ENCODE results near the gene WNK2.
"Not testable (repeated sequence)": the region's sequence is repeated elsewhere in the genome, so short reads cannot be mapped to it uniquely, and the experiment has no call there.

Gene WNK2

DNA sequence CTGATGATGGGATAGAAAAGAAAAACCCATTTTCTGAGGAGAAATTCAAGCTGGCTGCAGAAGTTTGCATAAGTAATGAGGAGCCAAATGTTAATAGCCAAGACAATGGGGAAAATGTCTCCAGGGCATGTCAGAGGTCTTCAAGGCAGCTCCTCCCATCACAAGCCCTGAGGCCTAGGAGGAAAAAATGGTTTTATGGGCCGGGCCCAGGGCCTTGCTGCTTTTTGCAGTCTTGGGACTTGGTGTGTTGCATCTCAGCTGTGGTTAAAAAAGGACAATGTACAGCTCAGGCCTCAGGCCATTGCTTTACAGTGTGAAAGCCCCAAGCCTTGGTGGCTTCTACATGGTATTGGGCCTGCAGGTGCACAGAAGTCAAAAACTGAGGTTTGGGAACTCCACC, 154.3 kb downstream of the WNK2 start:
- DNase-seq (ENCODE audit: low read depth) = not testable (repeated sequence)

DNA sequence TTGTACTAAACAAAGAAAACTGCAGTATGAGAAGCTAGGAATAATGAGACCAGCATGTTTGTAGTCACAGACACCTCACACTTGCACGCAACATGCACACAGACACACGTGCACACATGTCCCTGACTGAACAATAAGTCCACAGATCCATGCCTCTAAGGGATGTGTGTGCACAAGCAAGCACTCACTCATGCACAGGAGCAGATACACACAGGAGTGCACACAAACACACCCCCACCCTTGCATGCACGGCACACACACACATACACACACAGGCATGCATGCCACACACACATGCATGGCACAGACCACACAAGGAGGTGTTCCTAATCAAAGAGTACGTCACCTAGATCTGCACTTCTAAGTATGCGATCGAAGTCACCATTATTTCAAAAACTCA, 156.2 kb downstream of the WNK2 start:
- DNase-seq (ENCODE audit: low read depth) = no peak

DNA sequence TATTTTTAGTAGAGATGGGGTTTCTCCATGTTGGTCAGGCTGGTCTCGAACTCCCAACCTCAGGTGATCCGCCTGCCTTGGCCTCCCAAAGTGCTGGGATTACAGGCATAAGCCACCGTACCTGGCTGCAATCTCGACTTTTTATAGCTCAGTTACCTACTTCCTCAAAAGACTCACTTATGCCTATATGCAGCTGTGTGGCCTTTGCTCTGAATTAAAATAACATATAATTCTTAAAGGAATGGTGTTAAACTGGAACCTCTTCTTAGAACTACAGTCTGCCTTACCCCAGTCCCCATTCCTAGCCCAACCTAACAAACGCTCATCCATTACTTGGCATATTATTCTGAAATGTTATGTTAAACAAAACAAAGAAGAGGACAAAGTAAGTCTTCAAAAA, 157.9 kb downstream of the WNK2 start:
- DNase-seq (ENCODE audit: low read depth) = not testable (repeated sequence)

DNA sequence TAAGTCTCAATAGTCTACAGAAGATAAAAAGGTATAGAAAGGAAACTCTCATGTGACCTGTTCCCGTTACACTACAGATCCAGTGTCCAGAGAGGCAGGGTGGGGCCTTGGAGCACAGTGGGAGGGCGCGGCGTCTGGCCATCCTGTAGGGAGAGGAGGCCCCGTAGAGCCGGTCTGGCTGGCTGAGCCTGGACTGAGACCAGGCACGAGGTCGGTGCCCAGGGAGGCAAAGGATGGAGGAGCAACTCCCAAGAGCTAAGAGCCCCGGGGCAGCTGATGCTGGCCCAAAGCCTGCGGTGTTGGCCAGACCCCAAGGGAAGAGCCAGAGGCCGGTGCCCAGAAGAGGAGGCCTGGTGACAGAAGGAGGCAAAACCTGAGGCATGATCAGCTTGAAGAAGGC, 158.5 kb downstream of the WNK2 start:
- not testable (repeated sequence) for DNase-seq (ENCODE audit: low read depth)

DNA sequence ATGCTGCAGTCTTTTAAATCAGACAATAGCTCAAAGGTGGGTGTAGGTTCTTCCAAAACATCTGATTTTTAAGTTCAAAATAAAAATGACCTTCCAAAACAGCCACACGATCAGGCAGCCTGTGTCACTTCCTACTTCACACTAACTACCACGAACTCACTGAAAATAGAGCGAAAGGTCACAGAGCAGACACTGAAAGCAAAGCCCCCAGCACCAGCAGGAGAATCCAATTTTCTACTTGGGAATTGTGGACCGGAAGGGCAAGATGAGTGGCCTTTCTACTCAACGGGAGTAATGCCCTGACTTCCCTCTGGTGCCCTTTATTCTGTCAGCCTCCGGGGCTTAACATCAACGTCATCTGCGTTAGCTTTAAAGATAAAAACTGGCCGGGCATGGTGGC, 159.7 kb downstream of the WNK2 start:
- no peak for DNase-seq (ENCODE audit: low read depth)

DNA sequence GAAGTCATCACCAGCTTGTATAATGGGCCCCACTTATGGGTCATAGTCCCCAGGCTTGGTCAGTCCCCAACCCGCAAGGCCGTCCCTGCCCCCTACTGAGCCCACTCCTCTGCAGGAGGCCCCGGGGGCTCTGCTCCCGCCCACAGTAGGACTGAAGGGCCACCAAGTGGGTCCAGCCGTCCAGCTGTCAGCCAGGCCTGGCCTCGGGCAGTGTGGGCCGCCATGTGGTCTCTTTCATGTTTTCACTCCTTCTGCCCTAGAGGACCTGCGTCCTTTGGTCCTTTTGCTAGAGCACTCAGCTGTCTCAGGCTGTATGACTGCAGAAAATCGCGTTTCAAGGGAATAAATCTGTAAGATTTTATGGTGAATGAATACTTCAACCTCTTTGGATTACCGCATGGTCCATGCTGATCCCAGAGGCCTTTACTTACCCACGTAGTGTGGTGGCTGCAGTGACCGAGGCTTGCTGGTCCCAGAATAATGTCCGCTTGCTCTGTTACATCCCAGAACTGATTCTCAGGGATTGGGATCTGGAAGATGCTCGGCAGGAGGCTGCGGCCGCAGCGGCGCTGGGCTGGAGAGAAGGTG, 161.8 kb downstream of the WNK2 start:
- no peak for DNase-seq (ENCODE audit: low read depth)

DNA sequence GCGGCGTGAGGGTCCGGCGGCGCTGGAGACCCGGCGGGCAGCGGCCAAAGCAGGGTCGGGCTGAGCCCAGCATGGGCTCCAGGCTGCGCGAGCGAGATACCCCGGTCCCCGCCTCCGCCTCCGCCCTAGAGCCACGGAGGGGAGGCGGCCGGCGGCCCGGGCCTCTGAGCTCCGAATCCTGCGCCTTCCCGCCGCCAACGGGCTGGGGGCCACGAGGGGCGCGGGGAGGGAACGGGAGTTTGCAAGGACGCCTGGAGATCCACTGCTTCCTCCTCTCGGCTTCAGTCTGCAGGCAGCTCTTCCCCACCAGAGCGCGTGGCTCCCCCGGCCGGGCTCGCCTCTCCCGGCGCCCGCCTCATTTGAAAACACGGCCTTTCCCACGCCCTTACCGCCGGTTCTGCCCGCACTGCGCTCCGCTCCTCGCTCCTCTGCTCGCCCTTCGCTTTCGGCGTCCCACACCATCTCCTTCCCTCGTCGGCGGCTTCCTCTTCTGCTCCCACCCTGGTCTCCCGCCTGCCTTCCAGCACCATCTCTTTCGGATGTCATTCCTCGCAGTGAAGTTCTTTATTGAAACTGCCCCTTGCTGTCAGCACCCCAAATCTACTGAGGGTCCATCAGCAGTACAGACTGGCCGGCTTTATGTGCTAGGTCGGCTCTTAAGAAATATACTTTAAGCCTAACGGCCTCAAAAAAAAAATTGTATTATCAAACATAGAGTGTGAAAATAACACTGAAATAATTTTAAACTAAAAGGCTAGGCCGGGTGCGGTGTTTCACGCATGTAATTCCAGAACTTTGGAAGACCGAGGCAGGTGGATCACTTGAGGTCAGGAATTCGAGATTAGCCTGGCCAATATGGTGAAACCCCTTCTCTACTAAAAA, 162.5 kb downstream of the WNK2 start:
- no peak for DNase-seq (ENCODE audit: low read depth)

DNA sequence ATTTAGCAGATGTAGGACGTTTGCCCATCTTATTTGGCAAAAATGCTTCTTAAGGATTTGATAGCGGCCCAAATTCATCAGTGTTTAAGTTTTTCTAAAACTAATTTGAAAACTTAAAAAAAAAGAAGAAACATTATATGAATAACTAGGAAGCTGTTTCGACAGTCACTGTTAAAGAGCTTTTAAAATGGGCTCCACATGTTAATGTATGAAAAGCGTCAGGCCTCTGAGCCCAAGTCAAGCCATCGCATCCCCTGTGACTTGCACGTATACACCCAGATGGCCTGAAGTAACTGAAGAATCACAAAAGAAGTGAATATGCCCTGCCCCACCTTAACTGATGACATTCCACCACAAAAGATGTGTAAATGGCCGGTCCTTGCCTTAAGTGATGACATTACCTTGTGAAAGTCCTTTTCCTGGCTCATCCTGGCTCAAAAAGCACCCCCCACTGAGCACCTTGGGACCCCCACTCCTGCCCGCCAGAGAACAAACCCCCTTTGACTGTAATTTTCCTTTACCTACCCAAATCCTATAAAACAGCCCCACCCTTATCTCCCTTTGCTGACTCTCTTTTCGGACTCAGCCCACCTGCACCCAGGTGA, 163.5 kb downstream of the WNK2 start:
- not testable (repeated sequence) for DNase-seq (ENCODE audit: low read depth)

DNA sequence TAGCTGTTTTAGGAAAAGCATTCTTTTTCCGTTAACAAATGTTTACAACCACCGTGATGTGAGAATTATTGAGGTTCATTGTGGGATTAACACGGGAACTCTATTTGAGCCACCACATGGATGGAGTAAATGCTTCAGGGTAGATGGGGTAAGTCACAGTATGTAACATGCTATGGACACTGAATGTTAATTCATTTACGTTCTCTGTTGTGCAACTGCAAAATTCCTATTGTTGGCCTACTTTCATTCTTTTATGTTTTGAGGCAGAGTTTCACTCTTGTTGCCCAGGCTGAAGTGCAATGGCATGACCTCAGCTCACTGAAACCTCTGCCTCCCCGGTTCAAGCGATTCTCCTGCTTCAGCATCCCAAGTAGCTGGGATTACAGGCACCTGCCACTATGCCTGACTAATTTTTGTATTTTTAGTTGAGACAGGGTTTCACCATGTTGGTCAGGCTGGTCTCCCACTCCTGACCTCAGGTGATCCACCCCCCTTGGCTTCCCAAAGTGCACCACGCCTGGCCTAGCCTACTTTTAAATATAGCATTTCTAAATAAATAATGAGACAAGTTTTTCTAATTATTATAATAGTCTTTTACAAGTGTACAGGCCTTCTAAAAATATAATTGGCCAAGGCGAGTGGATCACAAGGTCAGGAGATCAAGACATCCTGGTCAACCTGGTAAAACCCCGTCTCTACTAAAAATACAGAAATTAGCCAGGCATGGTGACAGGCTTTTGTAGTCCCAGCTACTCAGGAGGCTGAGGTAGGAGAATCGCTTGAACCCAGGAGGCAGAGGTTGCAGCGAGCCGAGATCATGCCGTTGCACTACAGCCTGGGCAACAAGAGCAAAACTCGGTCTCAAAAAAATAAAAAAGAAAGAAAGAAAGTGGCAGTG, 169.7 kb downstream of the WNK2 start:
- DNase-seq (ENCODE audit: low read depth) = not testable (repeated sequence)

DNA sequence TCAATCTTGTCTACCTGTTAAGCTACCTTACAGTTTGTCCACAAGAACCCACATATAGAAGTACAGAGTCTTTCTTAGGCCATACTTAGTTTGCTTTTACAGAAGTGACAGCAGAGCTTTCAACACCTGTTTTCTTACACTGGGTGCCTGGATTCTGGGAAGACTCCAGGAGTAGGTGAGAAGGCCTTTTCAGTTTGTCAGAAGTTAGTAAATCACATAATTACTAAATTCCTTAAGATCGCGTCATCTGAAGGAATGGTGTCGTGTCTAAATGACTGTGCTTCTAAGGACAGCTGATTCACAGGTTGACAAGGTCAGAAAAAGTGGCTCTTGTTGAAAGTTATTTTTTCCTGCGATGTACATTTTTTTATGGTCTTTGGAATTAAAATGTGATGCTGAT, 170.5 kb downstream of the WNK2 start:
- DNase-seq (ENCODE audit: low read depth) = no peak

DNA sequence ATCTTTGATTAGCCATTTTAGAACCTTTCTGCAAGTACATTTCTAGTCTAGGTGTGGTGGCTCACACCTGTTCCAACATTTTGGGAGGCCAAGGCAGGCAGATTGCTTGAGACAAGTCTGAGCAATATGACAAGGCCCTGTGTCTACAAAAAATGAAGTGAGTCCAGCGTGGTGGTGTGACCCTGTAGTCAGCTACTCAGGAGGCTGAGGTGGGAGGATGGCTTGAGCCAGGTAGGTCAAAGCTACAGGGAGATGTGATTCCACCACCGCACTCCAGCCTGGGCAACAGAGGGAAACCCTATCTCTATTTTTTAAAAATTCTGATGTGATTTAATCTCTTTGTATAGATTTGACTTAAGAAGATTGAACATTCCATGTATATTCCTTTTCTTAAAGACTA, 171.9 kb downstream of the WNK2 start:
- DNase-seq (ENCODE audit: low read depth) = no peak

DNA sequence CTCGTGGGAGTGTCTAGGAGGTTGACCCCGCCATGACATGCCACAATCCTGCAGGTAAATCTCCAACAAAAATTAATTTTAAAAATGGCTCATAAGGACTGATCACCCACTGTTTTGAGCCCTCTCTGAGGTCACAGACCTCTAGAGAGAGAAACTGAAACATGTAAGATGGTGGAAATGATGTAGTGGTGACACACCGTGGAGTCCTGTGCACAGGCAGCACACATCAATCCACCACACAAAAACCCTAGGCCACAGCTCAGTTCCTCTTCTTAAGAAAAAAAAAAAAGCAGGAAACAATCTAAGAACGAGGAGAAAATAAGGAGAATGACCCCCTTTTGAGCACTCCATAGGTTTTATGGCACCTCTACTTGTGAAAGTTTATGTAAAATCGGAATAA, 173.7 kb downstream of the WNK2 start:
- no peak for DNase-seq (ENCODE audit: low read depth)

DNA sequence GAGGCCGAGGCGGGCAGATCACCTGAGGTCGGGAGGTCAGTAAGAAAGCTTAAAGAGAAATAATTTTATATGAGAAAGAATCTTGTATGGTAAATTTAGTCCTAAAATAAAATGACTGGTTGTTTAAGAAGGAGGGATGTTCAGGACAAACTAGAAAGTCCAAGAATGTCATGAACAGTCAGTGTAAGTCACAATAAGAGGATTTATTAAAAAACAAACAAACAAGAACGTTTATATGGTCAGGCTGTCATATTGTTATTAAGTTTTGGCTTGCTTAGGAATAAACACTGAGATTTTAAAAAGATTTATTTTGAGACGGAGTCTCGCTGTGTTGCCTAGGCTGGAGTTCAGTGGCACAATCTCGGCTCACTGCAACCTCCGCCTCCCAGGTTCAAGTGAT, 176.0 kb downstream of the WNK2 start:
- DNase-seq (ENCODE audit: low read depth) = not testable (repeated sequence)

DNA sequence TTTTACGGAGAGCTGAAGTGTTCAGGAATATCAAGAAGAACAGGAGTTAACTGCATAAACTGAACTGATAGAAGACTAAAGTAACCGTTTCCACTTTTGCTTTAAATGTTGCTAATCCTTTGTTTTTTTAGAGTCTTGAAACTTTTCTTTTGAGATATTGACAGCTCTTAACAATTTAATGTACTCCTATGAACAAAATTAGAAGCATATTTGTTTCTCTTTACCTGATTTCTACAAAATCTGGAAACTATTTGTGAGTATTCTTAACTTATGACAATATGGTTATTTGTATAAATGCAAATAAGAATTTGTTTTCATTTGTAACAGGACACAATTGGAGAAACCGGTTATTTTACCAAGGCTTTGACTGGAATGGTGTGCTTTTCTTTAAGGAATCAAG, 178.1 kb downstream of the WNK2 start:
- DNase-seq (ENCODE audit: low read depth) = no peak

DNA sequence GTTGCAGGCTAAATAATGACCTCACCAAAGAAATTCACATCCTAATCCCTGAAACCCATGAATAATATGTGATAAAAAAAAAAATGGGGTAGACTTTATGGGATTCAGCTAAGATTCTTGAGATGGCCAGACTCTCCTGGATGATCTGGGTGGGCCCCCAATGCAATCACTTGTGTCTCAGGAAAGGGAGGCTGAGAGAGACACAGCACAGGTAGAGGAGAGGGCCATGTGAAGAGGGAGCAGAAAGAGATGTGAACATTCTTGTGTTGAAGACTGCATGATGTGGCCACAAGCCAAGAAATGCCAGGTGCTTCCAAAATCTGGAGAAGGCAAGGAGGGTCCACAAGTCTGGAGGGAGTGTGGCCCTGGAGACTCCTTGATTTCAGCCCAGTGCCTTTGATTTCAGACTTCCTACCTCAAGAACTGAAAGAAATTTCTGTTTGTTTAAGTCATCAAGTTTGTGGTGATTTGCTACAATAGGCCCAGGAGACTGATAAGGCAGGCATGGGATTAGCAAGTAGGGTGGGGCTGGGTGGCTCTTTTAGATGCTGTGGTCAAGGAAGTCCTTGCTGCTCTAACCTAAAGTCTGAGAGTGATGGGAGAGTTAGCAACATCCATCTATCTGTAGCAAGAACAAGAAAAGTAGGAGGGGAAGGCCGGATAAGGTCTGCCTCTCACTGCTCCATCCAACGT, 180.9 kb downstream of the WNK2 start:
- DNase-seq (ENCODE audit: low read depth) = no peak

DNA sequence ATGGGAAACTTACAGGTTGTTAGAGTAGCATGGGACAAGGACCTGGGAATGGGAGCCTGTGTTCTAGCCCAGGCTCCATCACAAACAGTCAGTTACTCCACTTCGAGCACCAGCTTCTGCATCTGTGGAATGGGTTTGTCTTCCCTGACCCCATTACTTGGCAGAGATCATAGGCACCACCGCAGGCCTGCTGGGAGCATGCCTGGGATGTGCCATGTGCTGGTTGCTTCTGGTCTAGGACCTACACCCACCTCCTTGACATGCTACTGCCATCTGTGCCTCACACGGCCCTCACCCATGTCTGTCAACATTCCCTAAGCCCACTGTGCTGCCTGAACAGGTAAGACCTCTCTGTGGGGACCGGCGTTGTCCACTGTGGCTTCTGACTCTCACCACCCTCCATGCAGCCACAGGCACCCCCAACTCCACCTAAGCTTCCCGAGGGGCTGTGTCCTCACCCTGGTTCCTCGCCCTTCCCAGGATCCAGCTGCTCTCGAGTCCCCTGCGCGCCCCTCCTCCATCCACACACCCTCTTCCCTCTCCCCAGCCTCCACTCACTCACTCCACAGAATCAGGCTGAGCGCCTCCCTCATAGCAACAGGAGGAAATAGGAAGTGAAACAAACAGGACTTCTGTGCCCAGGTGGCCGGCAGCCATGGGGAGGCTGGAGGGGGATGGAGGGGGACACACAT, 181.6 kb downstream of the WNK2 start:
- no peak for DNase-seq (ENCODE audit: low read depth)

DNA sequence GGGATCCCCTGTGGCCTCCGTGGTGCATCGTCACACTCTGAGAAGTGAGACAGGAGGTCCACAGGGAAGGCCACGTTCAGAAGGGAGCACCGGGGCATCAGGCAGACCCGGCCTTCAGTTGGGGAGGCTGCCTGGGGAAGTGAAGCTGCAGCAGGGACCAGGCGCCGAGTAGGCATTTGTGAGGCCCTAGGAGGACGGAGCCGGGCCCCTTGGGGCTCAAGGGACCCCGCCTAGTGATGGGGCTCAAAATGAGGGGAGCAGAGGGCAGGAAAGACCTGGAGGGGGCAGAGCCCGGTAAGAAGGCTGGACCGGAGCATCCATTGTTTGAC, 182.1 kb downstream of the WNK2 start:
- no peak for DNase-seq (ENCODE audit: low read depth)

DNA sequence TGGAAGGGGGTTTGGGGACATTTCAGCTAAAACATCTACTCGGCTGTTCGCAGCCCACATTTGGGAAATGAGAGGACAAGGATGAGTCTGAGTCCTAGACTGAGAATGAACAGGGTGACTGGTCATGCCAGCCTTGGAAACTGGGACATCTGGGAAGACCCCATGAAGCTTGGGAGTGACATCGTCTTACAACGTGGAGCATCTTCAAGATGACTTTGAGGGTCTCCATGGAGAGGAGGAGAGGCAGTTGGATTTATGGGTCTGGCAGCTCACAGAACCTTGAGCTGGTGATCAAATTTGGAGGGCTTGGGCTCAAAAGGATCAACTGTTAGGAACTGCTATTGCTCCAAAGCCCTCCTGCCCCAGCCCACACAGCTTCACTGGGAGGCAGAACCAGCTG, 182.5 kb downstream of the WNK2 start:
- not testable (repeated sequence) for DNase-seq (ENCODE audit: low read depth)

DNA sequence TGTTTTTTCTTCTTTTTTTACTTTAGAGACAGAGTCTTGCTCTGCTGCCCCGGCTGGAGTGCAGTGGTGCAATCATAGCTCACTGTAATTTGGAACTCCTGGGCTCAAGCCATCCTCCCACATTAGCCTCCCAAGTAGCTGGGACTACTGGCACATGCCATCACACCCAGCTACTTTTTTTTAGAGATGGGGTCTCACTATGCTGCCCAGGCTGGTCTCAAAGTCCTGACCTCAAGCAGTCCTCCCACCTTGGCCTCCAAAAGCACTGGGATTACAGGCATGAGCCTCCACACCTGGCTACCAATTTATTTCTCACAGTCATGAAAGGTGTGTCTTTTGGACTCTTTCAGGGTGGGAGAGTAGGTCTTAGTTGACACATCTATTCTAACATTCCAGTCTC, 184.5 kb downstream of the WNK2 start:
- DNase-seq (ENCODE audit: low read depth) = no peak

DNA sequence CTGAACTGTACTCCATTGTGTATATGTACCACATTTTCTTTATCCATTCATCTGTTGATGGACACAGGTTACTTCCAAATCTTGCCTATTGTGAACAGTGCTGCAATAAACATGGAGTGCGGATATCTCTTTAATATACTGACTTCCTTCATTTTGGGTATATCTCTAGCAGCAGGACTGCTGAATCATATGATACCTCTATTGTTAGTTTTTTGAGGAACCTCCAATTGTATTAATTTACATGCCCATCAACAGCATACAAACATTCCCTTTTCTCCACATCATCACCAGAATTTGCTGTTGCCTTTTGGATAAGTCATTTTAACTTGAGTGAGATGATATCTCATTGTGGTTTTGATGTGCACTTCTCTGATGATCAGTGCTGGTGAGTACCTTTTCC, 185.7 kb downstream of the WNK2 start:
- no peak for DNase-seq (ENCODE audit: low read depth)

All from activated T-cell treated with anti-CD3 and anti-CD28 coated beads for 1 hour (primary cell).